HPDE6-E6E7 (cell line): ENCODE data around the gene LIMS3.
"Not testable (repeated sequence)": the region's sequence is repeated elsewhere in the genome, so short reads cannot be mapped to it uniquely, and the experiment has no call there.

Experiments used
- DNase-seq: peaks from one replicate; pipeline ENCODE4 v3.0.0; 2011; ENCODE audit warnings: missing footprints; ENCODE audit errors: extremely low spot score

Gene LIMS3

GRCh38 chr2:109924481-109924880 is 26.0 kb downstream of the LIMS3 start:
- DNase-seq: not testable (repeated sequence)

GRCh38 chr2:109927803-109928202 is 29.3 kb downstream of the LIMS3 start:
- DNase-seq: not testable (repeated sequence)

- not testable (repeated sequence) for DNase-seq
Measured at GRCh38 chr2:109929222-109929621, 30.7 kb downstream of the LIMS3 start.

- DNase-seq: not testable (repeated sequence)
Measured at GRCh38 chr2:109936534-109936933, 38.0 kb downstream of the LIMS3 start.

- DNase-seq: not testable (repeated sequence)
Measured at GRCh38 chr2:109945362-109945761, 46.9 kb downstream of the LIMS3 start.

- DNase-seq: not testable (repeated sequence)
Measured at GRCh38 chr2:109947262-109947958, 48.9 kb downstream of the LIMS3 start.

GRCh38 chr2:109947959-109948520 is 49.6 kb downstream of the LIMS3 start:
- not testable (repeated sequence) for DNase-seq

- DNase-seq: not testable (repeated sequence)
Measured at GRCh38 chr2:109950146-109950843, 51.8 kb downstream of the LIMS3 start.

- DNase-seq: not testable (repeated sequence)
Measured at GRCh38 chr2:109963942-109964341, 65.5 kb downstream of the LIMS3 start.

- DNase-seq: not testable (repeated sequence)
Measured at GRCh38 chr2:109965482-109965881, 67.0 kb downstream of the LIMS3 start.

GRCh38 chr2:109966107-109966736 is 67.7 kb downstream of the LIMS3 start:
- not testable (repeated sequence) for DNase-seq

GRCh38 chr2:109966858-109967257 is 68.4 kb downstream of the LIMS3 start:
- not testable (repeated sequence) for DNase-seq

- not testable (repeated sequence) for DNase-seq
Measured at GRCh38 chr2:109969864-109970263, 71.4 kb downstream of the LIMS3 start.

- not testable (repeated sequence) for DNase-seq
Measured at GRCh38 chr2:109971710-109972109, 73.2 kb downstream of the LIMS3 start.
